ENCODE results near the gene MMP2. TPM values are rescaled to one million over a fixed set of nuclear protein-coding genes. Genes with fewer than 3 reads are reported as not detected.

MMP2 gene
- total and polyA plus RNA-seq, 9 donors, result 102 to 629 (median 300) TPM

- H3K27ac ChIP-seq, result no peak overlapping the region
- peak in 3 of 5 donors; percentile 52 to 63 (median 53) for DNase-seq
- intact Hi-C loops (cut with DNase I), result no loop called here
- no peaks in the 10 kb centered on the region for H3K36me3 ChIP-seq
- no peaks in the 10 kb centered on the region for H3K27me3 ChIP-seq
- H3K9me3 ChIP-seq, result no peaks in the 10 kb centered on the region
- WGBS, 3 donors, result 2 to 13% (median 9%) methylated on average over 3 of the region's 3 CpGs
- H3K4me1 ChIP-seq (ENCODE audit: insufficient read depth), result no peaks in the 10 kb centered on the region
- no peak for TF ChIP-seq EP300 (IDR thresholded peaks at IDR 0.05)
- TF ChIP-seq, protein P1, sequence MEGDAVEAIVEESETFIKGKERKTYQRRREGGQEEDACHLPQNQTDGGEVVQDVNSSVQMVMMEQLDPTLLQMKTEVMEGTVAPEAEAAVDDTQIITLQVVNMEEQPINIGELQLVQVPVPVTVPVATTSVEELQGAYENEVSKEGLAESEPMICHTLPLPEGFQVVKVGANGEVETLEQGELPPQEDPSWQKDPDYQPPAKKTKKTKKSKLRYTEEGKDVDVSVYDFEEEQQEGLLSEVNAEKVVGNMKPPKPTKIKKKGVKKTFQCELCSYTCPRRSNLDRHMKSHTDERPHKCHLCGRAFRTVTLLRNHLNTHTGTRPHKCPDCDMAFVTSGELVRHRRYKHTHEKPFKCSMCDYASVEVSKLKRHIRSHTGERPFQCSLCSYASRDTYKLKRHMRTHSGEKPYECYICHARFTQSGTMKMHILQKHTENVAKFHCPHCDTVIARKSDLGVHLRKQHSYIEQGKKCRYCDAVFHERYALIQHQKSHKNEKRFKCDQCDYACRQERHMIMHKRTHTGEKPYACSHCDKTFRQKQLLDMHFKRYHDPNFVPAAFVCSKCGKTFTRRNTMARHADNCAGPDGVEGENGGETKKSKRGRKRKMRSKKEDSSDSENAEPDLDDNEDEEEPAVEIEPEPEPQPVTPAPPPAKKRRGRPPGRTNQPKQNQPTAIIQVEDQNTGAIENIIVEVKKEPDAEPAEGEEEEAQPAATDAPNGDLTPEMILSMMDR (IDR thresholded peaks at IDR 0.05), result no peak
- no peak for TF ChIP-seq POLR2A (IDR thresholded peaks at IDR 0.05)
- H3K4me3 ChIP-seq, result no peak overlapping the region
Measured at GRCh38 chr16:55494994-55495421, 16.0 kb downstream of the MMP2 start.

DNA sequence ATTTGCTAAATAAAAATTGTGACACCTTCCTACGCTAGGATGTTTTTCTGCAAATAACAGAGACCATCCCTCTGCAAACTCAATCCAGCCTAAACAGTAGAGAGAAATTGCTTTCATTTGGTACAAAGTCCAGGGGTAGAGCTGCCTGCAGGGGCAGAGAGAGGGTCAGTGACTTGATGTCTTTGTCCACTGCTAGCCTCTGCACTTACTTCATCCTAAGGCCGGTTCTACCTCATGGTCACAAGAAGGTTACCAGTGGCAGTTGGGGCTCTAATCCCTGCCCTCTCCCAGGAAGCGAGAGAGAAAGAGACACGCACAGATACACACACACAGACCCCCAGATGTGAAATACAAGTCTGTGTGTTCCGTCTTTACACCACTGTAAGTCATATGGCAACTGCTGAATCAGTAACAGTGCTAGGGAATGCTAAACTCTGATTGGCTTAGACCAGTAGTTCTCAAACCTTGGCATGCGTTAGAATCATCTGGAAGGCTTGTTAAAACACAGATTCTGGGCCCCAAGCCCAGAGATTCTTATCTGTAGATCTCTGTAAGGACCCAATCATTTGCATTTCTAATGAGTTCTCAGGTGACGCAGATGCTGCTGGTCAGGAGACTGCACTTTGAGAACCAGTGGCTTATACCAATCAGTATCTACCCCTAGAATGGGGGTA is 16.8 kb downstream of the MMP2 start:
- 79 to 91% (median 81%) methylated on average over 7 of the region's 7 CpGs for WGBS, 3 donors
- intact Hi-C loops (cut with DNase I), result no loop called here
- H3K36me3 ChIP-seq, result no peaks in the 10 kb centered on the region

GRCh38 chr16:55496509-55497145 is 17.6 kb downstream of the MMP2 start:
- H3K9me3 ChIP-seq, result no peaks in the 10 kb centered on the region
- no peak overlapping the region for H3K4me3 ChIP-seq
- no peaks in the 10 kb centered on the region for H3K36me3 ChIP-seq
- 73 to 87% (median 77%) methylated on average over 8 of the region's 8 CpGs for WGBS, 3 donors
- intact Hi-C loops (cut with DNase I), result no loop called here
- no peaks in the 10 kb centered on the region for H3K27me3 ChIP-seq
- H3K4me1 ChIP-seq (ENCODE audit: insufficient read depth), result peaks cover 1% of the 10 kb centered on the region
- H3K27ac ChIP-seq, result no peak overlapping the region
- DNase-seq, result no peak
- TF ChIP-seq, protein P1 (IDR thresholded peaks at IDR 0.05), result no peak
- TF ChIP-seq EP300 (IDR thresholded peaks at IDR 0.05) (no peak), POLR2A (IDR thresholded peaks at IDR 0.05) (no peak)

More for the DNA sequence above, 16.8 kb downstream of the MMP2 start:
- no peaks in the 10 kb centered on the region for H3K9me3 ChIP-seq
- H3K27ac ChIP-seq, result no peak overlapping the region
- TF ChIP-seq POLR2A (IDR thresholded peaks at IDR 0.05), result no peak
- TF ChIP-seq, protein P1 (IDR thresholded peaks at IDR 0.05), result no peak
- no peaks in the 10 kb centered on the region for H3K27me3 ChIP-seq
- DNase-seq, result no peak
- H3K4me1 ChIP-seq (ENCODE audit: insufficient read depth), result no peaks in the 10 kb centered on the region
- H3K4me3 ChIP-seq, result no peak overlapping the region

- Histone ChIP-seq H3K27ac (no peak overlapping the region), H3K27me3 (no peaks in the 10 kb centered on the region), H3K4me3 (no peak overlapping the region), H3K4me1 (ENCODE audit: insufficient read depth) (peaks cover 6% of the 10 kb centered on the region), H3K9me3 (no peaks in the 10 kb centered on the region), H3K36me3 (no peaks in the 10 kb centered on the region)
- 93 to 96% (median 95%) methylated on average over 5 of the region's 5 CpGs for WGBS, 3 donors
- no peak for TF ChIP-seq EP300 (IDR thresholded peaks at IDR 0.05)
- TF ChIP-seq, protein P1 (IDR thresholded peaks at IDR 0.05), result no peak
- no peak for TF ChIP-seq POLR2A (IDR thresholded peaks at IDR 0.05)
- no peak for DNase-seq
- intact Hi-C loops (cut with DNase I), result no loop called here
Measured at GRCh38 chr16:55497558-55497957, 18.6 kb downstream of the MMP2 start.

All from ovary (tissue), 9 donors.